GM21381 (cell line): ENCODE data around the gene ERVH48-1.
"Not testable (repeated sequence)": the region's sequence is repeated elsewhere in the genome, so short reads cannot be mapped to it uniquely, and the experiment has no call there.

Experiments
- ATAC-seq: cut with Tn5 transposase; IDR thresholded peaks from one replicate; pipeline ENCODE4 v1.9.1; 2021; ENCODE audit warnings: mild to moderate bottlenecking, moderate library complexity; ENCODE audit not compliant: unreplicated experiment

ERVH48-1 gene

DNA sequence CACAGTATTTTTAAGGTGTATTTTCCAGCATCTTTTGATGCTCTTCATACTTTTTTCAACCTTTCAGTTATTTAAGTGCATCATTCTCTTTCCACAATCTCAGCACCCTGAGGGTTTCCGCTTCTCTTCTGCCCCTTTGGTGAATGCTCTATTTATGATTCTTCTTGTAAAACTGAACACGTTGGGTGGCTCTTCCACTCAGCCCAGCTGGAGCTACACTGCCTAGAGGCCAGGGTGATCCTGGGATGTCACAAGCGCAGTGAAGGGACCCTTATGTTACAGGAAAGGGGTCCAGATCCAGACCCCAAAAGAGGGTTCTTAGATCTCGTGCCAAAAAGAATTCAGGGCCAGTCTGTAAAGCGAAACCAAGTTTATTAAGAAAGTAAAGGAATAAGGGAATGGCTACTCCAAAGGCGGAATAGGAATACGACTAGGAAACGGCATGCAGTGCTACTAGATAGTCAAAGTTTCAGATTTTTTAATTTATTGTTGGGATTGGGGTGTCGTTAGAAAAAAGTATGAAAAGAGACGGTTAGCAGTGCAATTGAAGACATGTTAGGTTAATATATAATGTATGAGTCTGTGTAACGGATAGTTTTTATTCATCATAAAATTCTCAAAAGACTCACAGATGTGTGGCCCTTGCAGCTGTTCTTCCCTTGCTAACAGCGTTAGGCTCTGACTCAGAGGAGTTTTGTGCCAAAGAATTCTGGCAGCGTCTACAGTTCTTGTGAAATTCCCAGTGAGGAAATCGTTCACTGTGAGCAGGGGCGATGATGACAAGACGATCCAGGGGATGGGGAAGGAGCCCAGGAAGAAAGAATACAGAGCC, 14.4 kb upstream of the ERVH48-1 start:
- ATAC-seq = no peak

DNA sequence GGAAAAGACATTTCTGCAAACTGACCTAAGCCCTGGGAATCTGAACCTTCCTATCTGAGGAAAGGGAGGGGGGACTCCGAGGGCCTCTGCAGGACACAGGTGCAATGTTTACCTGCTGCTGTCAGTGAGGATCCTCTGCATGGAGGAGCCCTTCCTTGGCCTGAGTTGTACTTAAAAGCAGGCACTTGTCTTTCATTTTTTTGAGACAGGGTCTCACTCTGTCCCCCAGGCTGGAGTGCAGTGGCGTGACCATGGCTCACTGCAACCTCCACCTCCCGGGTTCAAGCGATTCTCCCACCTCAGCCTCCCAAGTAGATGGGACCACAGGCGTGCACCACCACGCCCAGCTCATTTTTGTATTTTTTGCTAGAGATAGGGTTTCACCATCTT, 13.2 kb upstream of the ERVH48-1 start:
- not testable (repeated sequence) for ATAC-seq

DNA sequence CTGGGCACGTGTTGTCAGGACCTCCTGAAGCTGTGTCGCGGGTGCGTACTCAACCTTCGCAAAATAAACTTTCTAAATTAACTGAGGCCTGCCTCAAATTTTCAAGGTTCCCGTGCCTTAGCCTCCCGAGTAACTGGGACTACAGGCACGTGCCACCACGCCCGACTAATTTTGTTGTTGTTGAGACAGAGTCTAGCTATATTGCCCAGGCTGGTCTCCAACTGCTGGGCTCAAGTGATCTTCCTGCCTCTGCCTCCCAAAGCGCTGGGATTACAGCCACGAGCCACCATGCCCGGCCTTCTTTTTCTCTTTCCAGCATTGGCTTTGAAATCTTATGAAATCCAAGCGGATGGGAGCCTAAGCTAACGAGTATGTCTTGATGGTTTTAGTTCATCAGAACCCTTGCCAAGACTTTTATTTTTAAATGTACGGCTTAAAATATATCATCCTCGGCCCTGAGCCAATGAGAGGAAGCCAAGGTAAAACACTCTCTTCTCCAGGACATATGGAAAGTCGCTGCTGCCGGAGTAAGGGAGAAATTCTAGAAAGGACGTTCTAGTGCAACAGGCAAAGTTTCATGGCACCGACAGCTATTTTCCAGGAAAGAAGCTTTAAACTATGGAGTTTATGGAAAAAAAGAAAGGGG, 12.7 kb upstream of the ERVH48-1 start:
- no peak for ATAC-seq

DNA sequence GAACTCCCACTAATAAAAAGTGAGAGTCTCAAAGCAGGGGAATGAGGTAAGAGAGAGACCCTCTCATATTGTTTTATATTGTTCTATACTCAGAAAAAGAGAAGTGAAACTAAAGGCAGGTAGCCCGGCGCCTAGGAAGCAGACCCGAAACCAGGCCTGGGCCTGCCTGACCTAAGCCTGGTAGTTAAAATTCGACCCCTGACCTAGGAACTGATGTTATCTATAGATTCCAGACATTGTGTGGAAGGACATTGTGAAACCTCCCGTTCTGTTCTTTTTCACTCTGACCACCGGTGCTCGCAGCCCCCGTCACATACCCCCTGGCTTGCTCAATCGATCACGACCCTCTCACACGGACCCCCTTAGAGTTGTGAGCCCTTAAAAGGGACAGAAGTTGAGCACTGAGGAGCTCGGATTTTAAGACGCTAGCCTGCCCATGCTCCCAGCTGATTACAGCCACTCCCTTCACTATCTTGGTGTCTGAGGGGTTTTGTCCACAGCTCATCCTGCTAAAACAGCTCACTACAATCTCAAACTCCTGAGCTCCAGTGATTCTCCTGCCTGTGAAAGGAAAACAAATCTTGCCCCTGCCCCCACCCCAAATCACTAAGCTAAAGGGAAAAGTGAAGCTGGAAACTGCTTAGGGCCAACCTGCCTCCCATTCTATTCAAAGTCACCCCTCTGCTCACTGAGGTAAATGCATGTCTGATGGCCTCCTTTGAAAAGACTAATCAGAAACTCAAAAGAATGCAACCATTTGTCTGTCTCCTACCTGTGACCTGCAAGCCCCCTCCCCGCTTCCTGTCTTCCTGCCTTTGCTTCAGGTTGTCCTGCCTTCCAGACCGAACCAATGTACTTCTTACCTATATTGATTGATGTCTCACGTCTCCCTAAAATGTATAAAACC, 11.9 kb upstream of the ERVH48-1 start:
- ATAC-seq = not testable (repeated sequence)

DNA sequence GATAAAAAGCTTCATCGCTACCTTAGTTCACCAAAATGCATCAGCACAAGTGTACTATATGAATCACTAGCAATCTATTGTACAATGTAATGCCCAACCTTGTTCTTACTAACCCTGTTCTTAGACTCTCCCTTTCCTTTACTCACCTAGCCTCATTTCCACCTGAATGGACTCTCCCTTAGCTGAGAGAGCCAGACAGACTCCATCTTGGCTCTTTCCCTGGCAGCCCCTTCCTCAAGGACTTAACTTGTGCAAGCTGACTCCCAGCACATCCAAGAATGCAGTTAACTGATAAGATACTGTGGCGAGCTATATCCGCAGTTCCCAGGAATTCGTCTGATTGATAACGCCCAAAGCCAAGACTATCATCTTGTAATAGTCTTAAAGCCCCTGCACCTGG, 10.9 kb upstream of the ERVH48-1 start:
- not testable (repeated sequence) for ATAC-seq

DNA sequence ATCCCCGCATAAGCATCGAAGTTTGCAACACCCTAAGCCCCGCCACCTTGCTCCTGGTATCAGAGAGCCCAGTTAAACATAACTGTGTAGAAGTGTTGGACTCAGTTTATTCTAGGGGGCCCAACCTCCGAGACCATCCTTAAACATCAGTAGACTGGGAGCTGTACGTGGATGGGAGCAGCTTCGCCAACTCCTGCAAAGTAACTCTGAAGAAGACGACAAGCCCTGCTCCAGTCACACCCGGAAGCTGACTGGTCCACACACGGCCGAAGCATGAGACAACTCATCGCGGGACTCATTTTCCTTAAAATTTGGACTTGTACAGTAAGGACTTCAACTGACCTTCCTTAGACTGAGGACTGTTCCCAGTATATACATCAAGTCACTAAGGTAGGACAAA, 8.5 kb upstream of the ERVH48-1 start:
- ATAC-seq = not testable (repeated sequence)

DNA sequence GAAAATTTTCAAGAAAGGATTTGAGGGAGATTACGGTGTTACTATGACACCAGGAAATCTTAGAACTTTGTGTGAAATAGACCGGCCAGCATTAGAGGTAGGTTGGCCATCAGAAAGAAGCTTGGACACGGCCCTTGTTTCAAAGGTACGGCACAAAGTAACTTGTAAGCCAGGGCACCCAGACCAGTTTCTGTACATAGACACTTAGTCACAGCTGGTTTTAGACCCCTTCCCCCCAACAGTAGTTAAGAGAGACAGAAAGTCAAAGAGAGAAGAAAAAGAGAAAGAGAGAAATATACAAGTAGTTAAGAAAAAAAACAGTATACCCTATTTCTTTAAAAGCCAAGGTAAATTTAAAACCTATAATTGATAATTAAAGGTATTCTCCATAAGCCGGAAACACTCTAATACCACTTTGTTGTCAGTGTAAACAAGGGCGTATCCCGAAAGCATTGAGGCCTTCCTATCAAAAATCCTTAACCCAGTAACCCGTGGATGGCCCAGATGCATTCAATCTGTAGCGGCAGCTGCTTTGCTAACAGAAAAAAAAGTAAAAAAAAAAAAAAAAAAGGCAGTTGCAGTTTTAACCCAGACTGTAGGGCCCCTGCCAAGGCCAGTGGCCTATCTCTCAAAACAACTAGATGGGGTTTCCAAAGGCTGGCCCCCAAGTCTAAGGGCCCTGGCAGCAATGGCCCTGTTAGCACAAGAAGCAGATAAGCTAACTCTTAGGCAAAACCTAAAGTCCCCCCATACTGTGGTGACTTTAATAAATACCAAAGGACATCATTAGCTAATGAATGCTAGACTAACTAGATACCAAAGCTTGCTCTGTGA, 7.9 kb upstream of the ERVH48-1 start:
- not testable (repeated sequence) for ATAC-seq

DNA sequence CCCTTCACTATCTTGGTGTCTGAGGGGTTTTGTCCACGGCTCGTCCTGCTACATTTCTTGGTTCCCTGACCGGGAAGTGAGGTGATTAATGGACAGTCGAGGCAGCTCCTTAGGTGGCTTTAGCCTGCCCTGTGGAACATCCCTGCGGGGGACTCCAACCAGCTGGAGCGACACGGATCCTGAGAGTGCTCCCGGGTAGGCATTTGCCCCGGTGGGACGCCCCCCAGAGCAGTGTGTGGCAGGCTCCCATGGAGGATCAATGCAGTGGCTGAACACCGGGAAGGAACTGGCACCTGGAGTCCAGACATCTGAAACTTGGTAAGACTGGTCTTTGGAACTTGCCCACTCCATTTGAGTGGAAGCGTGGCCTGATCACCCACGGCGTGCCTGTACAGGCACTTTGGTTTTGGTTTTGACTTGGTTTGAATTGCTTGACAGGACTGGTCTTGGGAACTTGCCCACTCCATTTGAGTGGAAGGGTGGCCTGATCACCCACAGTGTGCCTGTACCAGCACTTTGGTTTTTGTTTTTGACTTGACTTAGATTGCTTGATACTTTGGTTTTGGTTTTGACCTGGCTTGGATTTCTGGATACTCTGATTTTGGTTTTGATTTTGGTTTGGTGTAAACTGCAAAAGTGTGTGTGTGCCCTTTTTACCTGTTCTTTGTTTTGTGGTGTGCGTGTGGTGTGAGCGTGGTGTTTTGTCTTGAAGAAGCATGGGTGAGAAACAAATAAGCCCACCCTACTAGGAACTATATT, 7.1 kb upstream of the ERVH48-1 start:
- ATAC-seq = not testable (repeated sequence)

DNA sequence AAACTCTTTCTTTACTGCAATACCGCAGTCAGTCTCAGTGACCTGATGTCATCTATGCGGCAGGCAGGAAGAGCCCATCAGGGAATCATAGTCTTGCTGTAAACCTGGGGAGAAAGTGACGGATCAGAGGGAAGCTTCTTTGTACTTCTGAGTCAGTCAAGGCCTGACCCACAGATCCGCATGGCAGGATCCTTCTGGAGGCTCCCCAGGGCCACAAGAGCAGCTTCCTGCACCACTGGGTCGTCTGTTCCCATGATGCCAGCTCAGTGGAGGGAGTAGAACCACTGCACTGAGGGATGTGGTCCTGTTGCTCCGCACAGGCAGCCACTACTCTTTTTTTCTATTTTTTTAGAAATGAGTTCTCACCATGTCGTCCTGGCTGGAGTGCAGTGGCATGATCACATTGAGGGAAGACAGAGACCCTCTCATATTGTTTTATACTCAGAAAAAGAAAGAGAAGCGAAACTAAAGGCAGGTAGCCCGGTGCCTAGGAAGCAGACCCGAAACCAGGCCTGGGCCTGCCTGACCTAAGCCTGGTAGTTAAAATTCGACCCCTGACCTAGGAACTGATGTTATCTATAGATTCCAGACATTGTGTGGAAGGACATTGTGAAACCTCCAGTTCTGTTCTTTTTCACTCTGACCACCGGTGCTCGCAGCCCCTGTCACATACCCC, 6.3 kb upstream of the ERVH48-1 start:
- ATAC-seq = no peak

DNA sequence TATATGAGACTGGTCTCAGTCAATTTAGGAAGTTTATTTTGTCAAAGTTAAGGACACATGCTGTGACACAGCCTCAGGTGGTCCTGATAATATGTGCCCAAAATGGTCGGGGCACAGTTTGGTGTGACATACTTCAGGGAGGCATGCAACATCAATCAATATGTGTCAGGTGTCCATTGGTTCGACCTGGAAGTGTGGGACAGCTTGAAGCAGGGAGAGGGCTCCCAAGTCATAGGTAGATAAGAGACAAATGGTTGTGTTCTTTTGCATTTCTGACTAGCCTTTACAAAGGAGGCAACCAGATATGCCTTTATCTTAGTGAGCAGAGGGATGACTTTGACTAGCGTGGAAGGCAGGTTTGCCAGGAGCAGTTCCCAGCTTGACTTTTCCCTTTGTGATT, 4.5 kb upstream of the ERVH48-1 start:
- no peak for ATAC-seq

DNA sequence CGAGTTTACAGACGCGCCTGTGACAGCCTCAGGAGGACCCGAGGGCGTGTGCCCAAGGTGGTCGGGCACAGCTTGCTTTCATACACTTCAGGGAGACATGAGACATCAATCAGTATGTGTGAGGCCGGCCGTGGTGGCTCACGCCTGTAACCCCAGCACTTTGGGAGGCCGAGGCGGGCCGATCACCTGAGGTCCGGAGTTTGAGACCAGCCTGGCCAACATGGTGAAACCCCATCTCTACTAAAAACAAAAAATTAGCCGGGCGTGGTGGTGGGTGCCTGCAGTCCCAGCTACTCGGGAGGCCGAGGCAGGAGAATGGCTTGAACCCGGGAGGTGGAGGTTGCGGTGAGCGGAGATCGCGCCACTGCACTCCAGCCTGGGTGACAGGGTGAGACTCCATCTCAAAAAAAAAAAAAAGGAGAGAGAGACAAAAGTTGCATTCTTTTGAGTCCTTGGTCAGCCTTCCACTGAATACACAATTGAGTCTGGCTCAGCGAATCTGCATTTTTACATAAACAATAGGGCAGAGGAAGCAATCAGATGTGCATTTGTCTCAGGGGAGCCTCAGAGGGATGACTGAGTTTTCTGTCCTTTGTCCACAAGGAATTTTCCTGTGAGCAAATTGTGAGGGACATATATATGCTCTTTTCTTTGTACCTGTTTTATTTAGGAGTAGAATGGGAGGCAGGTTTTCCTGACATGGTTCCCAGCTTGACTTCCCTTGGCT, 2.2 kb upstream of the ERVH48-1 start:
- ATAC-seq = not testable (repeated sequence)

DNA sequence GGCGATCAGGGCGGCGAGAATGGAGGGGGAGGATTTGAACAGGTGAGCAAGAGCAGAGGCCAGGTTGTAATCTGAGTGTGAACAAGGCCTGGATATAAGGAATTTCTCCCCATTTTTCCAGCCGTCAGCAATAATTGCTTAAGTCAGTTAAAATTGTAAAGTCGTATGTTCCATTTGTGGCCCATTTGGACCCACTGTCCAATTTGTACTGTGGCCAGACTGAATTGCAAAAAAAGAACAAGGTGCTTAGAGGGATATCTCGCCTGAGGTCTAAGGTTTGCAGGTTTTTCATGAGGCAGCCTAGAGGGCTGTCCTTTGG, 1.0 kb downstream of the ERVH48-1 start:
- ATAC-seq = no peak

DNA sequence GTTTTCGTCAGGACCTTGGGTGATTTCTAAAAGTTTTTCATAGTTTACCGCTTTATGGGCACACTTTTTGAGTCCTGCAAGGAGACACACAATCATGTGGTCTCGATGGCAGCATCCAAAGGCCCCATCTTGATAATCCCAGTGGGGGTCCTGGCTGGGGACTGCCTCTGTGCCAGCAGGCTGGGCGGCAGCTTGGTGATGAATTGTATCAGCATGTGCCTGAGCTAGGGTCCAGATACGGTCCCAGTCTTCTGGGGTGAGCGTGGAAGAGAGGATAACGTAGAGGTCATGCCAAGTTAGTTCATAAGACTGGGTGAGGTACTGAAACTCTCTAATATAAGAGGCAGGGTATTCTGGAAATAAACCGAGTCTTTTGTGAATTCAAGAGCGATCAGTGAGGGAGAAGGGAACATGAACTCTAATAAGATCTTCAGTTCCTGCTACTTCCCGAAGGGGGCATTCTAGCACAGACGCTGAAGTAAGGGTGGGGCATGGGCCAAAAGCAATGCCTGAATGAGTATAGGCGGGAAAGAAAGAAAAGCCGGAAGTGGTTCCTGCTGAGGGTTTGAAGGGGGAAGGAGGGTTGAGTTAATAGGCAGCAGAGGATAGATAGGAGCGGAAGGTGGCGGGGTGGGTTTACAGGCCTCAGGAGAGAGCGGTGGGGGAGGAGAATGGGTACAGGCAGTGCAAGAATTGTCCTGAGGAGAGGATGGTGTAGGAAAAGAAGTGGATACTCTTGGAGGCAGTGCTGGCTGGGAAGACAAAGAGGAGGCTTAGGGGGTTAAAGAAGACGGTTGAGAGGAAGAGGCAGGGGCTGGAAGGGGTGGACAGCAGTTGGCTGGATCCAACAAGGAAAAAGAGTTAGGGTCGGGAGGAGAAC, 1.6 kb downstream of the ERVH48-1 start:
- ATAC-seq = no peak

DNA sequence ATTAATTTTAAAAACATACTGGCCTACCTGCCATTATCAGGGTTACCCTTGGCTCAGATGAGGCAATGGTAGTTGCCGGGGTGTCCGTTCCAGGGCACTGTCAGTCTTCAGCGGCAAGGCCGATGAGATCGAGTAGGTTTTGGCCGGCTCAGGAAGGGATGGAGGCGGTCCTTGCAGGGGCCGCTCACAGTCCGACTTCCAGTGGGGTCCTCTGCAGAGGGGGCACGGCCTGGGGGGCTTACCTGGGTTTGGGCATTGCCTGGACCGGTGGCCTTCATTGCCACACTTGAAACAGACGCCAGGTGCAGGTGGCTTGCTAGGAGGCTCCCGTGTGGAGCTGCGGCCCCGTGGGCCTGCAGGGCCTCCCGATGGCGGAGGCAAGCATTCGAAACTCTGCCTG, 2.5 kb downstream of the ERVH48-1 start:
- ATAC-seq = no peak

DNA sequence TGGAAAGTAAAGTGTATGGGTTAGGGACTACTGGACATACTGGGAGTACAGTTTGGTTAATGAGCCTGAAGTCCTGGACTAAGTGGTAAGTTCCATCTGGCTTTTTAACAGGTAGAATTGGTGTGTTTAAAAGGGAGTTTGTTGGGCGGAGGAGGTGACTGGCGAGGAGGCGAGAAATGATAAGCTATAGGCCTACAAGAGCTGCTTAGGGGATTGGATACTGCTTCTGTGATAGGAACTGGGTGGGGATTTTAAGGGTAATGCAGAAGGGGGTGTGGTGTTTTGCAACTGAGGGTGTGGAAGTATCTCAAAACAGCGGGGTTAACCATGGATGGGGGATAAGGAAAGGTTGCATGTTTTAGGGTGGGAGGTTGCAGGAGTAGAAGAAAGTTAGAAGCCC, 3.5 kb downstream of the ERVH48-1 start:
- ATAC-seq = no peak

DNA sequence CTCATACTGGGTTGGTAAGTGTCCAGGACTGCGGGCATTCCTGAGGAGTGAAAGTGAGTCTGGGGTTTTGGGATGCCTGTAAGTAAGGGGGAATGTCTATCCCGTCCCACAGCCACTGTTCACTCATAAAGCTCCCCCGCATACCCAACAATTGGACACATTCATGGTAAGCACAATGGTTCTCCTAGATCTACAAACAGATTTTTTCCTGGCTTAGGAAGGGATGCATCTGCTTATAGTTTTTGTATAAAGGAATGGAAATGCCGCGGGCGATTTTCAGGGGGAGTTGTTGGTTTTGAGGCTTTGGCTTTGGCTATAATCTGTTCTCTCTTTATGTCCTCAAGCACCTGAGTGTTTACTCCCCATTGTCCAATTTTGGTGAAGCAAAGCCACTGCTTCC, 7.1 kb downstream of the ERVH48-1 start:
- no peak for ATAC-seq

DNA sequence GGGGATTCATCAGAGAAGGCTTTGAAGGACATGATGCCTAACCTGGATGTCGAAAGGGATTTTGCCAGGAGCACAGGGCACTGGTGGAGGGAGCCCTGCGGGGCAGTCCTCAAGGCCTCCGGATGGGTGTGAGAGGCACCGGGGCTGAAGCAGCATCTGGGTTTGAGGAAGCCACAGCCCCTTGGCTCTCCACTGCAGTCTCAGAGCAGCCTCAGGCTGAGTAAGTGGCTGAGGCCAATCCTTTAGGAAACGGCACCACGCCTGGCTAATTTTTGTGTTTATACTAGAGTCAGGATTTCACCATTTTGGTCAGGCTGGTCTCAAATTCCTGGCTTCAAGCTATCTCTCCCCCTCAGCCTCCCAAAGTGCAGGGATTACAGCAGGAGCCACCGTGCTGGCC, 12.0 kb downstream of the ERVH48-1 start:
- no peak for ATAC-seq

DNA sequence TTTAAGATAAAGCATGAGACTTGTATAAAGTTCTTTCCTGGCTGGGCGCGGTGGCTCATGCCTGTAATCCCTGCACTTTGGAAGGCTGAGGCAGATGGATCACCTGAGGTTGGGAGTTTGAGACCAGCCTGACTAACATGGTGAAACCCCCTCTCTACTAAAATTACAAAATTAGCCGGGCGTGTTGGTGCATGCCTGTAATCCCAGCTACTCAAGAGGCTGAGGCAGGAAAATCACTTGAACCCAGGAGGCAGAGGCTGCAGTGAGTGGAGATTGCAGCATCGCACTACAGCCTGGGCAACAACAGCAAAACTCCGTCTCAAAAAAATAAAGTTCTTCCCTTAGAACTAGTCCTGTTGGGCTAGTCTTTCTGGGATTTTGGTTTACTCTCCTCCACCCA, 13.5 kb downstream of the ERVH48-1 start:
- not testable (repeated sequence) for ATAC-seq
